ENCODE results near the gene STARD6. TPM values are rescaled to one million over a fixed set of nuclear protein-coding genes. Genes with fewer than 3 reads are reported as not detected.
"Not testable (repeated sequence)": the region's sequence is repeated elsewhere in the genome, so short reads cannot be mapped to it uniquely, and the experiment has no call there.

Gene STARD6
- total RNA-seq, 1 experiment from 2014 or later: not detected

- DNase-seq (ENCODE audit: unreplicated experiment): no peak
- BruUV-seq (replicated peaks): no TSS peak
- no peak overlapping the region for H3K4me3 Mint-ChIP-seq (ENCODE audit: unreplicated experiment)
- no peak for TF ChIP-seq CTCF (IDR thresholded peaks at IDR 0.05; ENCODE audit: unreplicated experiment)
- ChIA-PET CTCF (interaction anchor here (0.8 to 1.3 kb wide), 2 partner anchors 34 to 100 kb away, joined by 4 to 6 read pairs; partner anchors contain the start of genes C18orf54 and STARD6), POLR2A (interaction anchor here (0.6 to 0.7 kb wide), 2 partner anchors 21 to 45 kb away, joined by 3 read pairs; no protein-coding TSS in a partner anchor)
- H3K4me1 Mint-ChIP-seq (ENCODE audit: insufficient read depth, unreplicated experiment): no peaks in the 10 kb centered on the region
- H3K27ac Mint-ChIP-seq (ENCODE audit: low read depth, unreplicated experiment): no peak overlapping the region
- H3K27me3 Mint-ChIP-seq (ENCODE audit: insufficient read depth, unreplicated experiment): no peaks in the 10 kb centered on the region
- H3K9me3 Mint-ChIP-seq (ENCODE audit: unreplicated experiment): no peaks in the 10 kb centered on the region
- H3K36me3 Mint-ChIP-seq (ENCODE audit: insufficient read depth, unreplicated experiment): no peaks in the 10 kb centered on the region
- intact Hi-C loops (cut with micrococcal nuclease): no loop called here
Observed at GRCh38 chr18:54323561-54323960, 34.1 kb downstream of the STARD6 start.

GRCh38 chr18:54316071-54316820 is 41.4 kb downstream of the STARD6 start:
- H3K4me3 Mint-ChIP-seq (ENCODE audit: unreplicated experiment): no peak overlapping the region
- BruUV-seq (replicated peaks): no TSS peak
- H3K36me3 Mint-ChIP-seq (ENCODE audit: insufficient read depth, unreplicated experiment): no peaks in the 10 kb centered on the region
- intact Hi-C loops (cut with micrococcal nuclease): no loop called here
- DNase-seq (ENCODE audit: unreplicated experiment): no peak
- ChIA-PET CTCF (interaction anchor here (0.7 to 1.4 kb wide), 5 partner anchors 10 to 93 kb away, joined by 3 to 4 read pairs (median 3); no protein-coding TSS in a partner anchor), POLR2A (interaction anchor here (1.0 kb wide), 1 partner anchor 69 kb away, joined by 4 read pairs; no protein-coding TSS in a partner anchor)
- H3K9me3 Mint-ChIP-seq (ENCODE audit: unreplicated experiment): no peaks in the 10 kb centered on the region
- no peak for TF ChIP-seq CTCF (IDR thresholded peaks at IDR 0.05; ENCODE audit: unreplicated experiment)
- no peak overlapping the region for H3K27ac Mint-ChIP-seq (ENCODE audit: low read depth, unreplicated experiment)
- no peaks in the 10 kb centered on the region for H3K27me3 Mint-ChIP-seq (ENCODE audit: insufficient read depth, unreplicated experiment)
- no peaks in the 10 kb centered on the region for H3K4me1 Mint-ChIP-seq (ENCODE audit: insufficient read depth, unreplicated experiment)

- H3K9me3 Mint-ChIP-seq (ENCODE audit: unreplicated experiment); CTCF ChIA-PET; H3K36me3 Mint-ChIP-seq (ENCODE audit: insufficient read depth, unreplicated experiment); POLR2A ChIA-PET; H3K4me1 Mint-ChIP-seq (ENCODE audit: insufficient read depth, unreplicated experiment); H3K27me3 Mint-ChIP-seq (ENCODE audit: insufficient read depth, unreplicated experiment); H3K4me3 Mint-ChIP-seq (ENCODE audit: unreplicated experiment); intact Hi-C loops (cut with micrococcal nuclease); BruUV-seq (replicated peaks); H3K27ac Mint-ChIP-seq (ENCODE audit: low read depth, unreplicated experiment); DNase-seq (ENCODE audit: unreplicated experiment): not testable (repeated sequence)
Observed at GRCh38 chr18:54309564-54309963, 48.1 kb downstream of the STARD6 start.

- H3K27ac Mint-ChIP-seq (ENCODE audit: low read depth, unreplicated experiment): no peak overlapping the region
- CTCF ChIA-PET: no interaction called here
- intact Hi-C loops (cut with micrococcal nuclease): no loop called here
Observed at GRCh38 chr18:54303408-54303807, 54.2 kb downstream of the STARD6 start.

GRCh38 chr18:54298991-54299390 is 58.7 kb downstream of the STARD6 start:
- DNase-seq (ENCODE audit: unreplicated experiment); H3K27me3 Mint-ChIP-seq (ENCODE audit: insufficient read depth, unreplicated experiment); H3K4me3 Mint-ChIP-seq (ENCODE audit: unreplicated experiment); POLR2A ChIA-PET; BruUV-seq (replicated peaks); H3K27ac Mint-ChIP-seq (ENCODE audit: low read depth, unreplicated experiment); intact Hi-C loops (cut with micrococcal nuclease); H3K4me1 Mint-ChIP-seq (ENCODE audit: insufficient read depth, unreplicated experiment): not testable (repeated sequence)
- CTCF ChIA-PET: interaction anchor here (0.6 kb wide), 1 partner anchor 580 kb away, joined by 3 read pairs; no protein-coding TSS in a partner anchor
- Mint-ChIP-seq H3K9me3 (ENCODE audit: unreplicated experiment) (peaks cover 12% of the 10 kb centered on the region), H3K36me3 (ENCODE audit: insufficient read depth, unreplicated experiment) (peaks cover 11% of the 10 kb centered on the region)

More at GRCh38 chr18:54303408-54303807, 54.2 kb downstream of the STARD6 start:
- POLR2A ChIA-PET: no interaction called here
- Mint-ChIP-seq H3K27me3 (ENCODE audit: insufficient read depth, unreplicated experiment) (no peaks in the 10 kb centered on the region), H3K4me1 (ENCODE audit: insufficient read depth, unreplicated experiment) (no peaks in the 10 kb centered on the region), H3K9me3 (ENCODE audit: unreplicated experiment) (peaks cover 12% of the 10 kb centered on the region), H3K36me3 (ENCODE audit: insufficient read depth, unreplicated experiment) (peaks cover 6% of the 10 kb centered on the region), H3K4me3 (ENCODE audit: unreplicated experiment) (no peak overlapping the region)
- DNase-seq (ENCODE audit: unreplicated experiment): no peak
- TF ChIP-seq CTCF (IDR thresholded peaks at IDR 0.05; ENCODE audit: unreplicated experiment): no peak
- no TSS peak for BruUV-seq (replicated peaks)
